Pancreas (tissue), 10 donors: ENCODE results near the gene CTSE. TPM values are rescaled to one million over a fixed set of nuclear protein-coding genes. Genes with fewer than 3 reads are reported as not detected.

Source experiments
- ATAC-seq, 4 donors: fragments of 200-7000 bp; cut with Tn5 transposase; one replicate each; pipeline versions ENCODE4 v1.8.0 to v1.9.1; 2020; ENCODE audit warnings: mild to moderate bottlenecking in 4 of 4, moderate library complexity in 4 of 4
- DNase-seq, 6 donors: peaks; one replicate each; pipeline ENCODE4 v3.0.0-alpha.2; 2020
- FAIRE-seq: peaks from 2 replicates; lab custom pipeline; 2012; peaks lifted over from hg19 to GRCh38; lab: Jason Lieb, UNC
- H3K27ac ChIP-seq, 4 donors: fragments of 200-600 bp; sonication (generic); 1 replicate in 3 of 4; 2 replicates in 1 of 4; pipeline versions ENCODE4 v1.5.0 to v1.8.0; 2020
- H3K27me3 ChIP-seq, 4 donors: fragments of 200-600 bp; one replicate each; pipeline ENCODE4 v1.8.0; 2021
- H3K36me3 ChIP-seq, 3 donors: fragments of 200-600 bp; sonication (generic) in 1 of 3; one replicate each; pipeline versions ENCODE4 v1.5.0 to v1.8.0; 2020 to 2021
- H3K4me1 ChIP-seq, 3 donors: fragments of 200-600 bp; one replicate each; pipeline ENCODE4 v1.8.0; 2021
- H3K4me3 ChIP-seq, 4 donors: fragments of 200-600 bp; sonication (generic) in 2 of 4; one replicate each; pipeline versions ENCODE4 v1.5.0 to v1.8.0; 2020 to 2021
- H3K9me3 ChIP-seq, 4 donors: fragments of 200-600 bp; one replicate each; pipeline ENCODE4 v1.8.0; 2021
- WGBS, 2 donors: extraction: QIAGEN DNeasy Blood & Tissue Kit; methylation state at CpG; one replicate each; pipeline ENCODE4 v1.1.7; 2013; 5-methylcytosine and 5-hydroxymethylcytosine counted together
- intact Hi-C, 3 donors: fragments of 100-400 bp; cut with DNase I; formaldehyde crosslinking; loops; one replicate each; pipeline versions ENCODE4 v1.11.1 to v1.14.2; 2022
- polyA plus RNA-seq, 2 donors: library from polyadenylated mRNA; stranded (reverse); fragments of 200-250 nt; gene quantifications; one replicate each; pipeline ENCODE4 v1.2.3, GENCODE V29; 2013
- total RNA-seq, 6 donors: library from RNA; stranded (reverse); fragmentation: NEBNext Ultra II Directional in 4 of 6; extraction: Animal tissue kit (Norgen Biotek cat#: 25700) in 4 of 6; gene quantifications; one replicate each; pipeline versions ENCODE4 v1.2.1 to v1.2.4, GENCODE V29; 2021 to 2023
- TF ChIP-seq, protein P1 (sequence below), 4 donors: fragments of 200-600 bp; sonication (generic) in 3 of 4; IDR thresholded peaks; one replicate each; pipeline versions ENCODE4 v1.5.0 to v1.8.0; 2021; ENCODE audit warnings: antibody characterized with exemption in 4 of 4
- donor health status: healthy with polysubstance abuse.
- donor health status: DM: no; HTN: no; CAD: no; lungs with moderate emphysema.
- donor health status: DM: no; HTN: no; CAD: no.
- donor health status: control.
- donor health status: control.
- donor health status: Bipolar disorder and iron deficiency.
- donor health status: DM: yes; HTN: yes; CAD: no.
- donor health status: DM: no; HTN: no; CAD: no.
- donor health status: DM: no; HTN: no; CAD: no.
- donor health status: DM: yes; HTN: yes; CAD: no.

The CTSE gene
- total and polyA plus RNA-seq, 8 donors = 0.51 to 42.4 (median 2.6) TPM

DNA sequence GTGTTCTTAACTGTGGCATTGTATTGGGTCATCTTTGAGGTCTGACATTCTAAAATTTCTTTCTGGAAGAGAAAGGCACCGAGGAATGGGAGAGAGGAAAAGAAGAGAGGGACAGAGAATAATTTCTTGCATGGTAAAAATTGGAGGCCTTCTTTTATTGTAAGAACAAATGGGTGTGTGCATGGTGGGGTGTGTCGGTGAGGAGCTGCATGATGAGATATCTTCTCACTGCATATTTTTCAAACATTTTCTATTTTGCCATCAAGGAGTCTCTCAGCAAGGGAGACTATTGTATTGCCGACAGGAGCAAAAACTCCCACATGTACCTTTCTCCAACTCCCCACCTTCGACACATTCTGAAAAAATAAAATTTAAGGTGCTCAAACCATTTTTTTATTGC lies 6.5 kb upstream of the CTSE start:
- Histone ChIP-seq H3K4me3 (no peak overlapping the region), H3K27me3 (no peaks in the 10 kb centered on the region), H3K36me3 (no peaks in the 10 kb centered on the region), H3K27ac (no peak overlapping the region), H3K4me1 (no peaks in the 10 kb centered on the region), H3K9me3 (no peaks in the 10 kb centered on the region)
- no peak for DNase-seq
- TF ChIP-seq, protein P1, sequence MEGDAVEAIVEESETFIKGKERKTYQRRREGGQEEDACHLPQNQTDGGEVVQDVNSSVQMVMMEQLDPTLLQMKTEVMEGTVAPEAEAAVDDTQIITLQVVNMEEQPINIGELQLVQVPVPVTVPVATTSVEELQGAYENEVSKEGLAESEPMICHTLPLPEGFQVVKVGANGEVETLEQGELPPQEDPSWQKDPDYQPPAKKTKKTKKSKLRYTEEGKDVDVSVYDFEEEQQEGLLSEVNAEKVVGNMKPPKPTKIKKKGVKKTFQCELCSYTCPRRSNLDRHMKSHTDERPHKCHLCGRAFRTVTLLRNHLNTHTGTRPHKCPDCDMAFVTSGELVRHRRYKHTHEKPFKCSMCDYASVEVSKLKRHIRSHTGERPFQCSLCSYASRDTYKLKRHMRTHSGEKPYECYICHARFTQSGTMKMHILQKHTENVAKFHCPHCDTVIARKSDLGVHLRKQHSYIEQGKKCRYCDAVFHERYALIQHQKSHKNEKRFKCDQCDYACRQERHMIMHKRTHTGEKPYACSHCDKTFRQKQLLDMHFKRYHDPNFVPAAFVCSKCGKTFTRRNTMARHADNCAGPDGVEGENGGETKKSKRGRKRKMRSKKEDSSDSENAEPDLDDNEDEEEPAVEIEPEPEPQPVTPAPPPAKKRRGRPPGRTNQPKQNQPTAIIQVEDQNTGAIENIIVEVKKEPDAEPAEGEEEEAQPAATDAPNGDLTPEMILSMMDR (IDR thresholded peaks at IDR 0.05) = no peak
- ATAC-seq = no peak
- no peak for FAIRE-seq
- 61 to 62% methylated on average over 4 of the region's 4 CpGs for WGBS, 2 donors
- intact Hi-C loops = no loop called here

DNA sequence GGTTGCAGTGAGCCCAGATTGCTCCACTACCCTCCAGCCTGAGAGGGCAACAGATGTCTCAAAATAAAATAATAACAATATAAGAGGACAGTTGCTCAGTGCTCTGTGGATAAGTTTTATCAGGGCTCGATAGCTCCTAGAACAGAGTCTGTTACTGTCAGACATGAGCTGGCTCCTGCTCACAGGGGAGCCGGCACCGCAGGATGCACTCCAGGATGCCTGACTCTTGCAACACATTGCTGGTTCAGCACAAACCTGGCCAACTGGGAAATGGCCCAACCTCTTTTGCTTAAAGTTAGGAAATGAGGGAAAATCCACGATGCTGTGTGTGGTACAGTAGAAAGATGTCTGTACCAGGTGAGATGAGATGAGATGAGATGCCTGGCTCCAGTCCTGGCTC lies 5.8 kb upstream of the CTSE start:
- no peaks in the 10 kb centered on the region for H3K4me1 ChIP-seq
- H3K27me3 ChIP-seq = no peaks in the 10 kb centered on the region
- no peaks in the 10 kb centered on the region for H3K9me3 ChIP-seq
- no peaks in the 10 kb centered on the region for H3K36me3 ChIP-seq
- FAIRE-seq = no peak
- no peak overlapping the region for H3K27ac ChIP-seq
- DNase-seq = no peak
- WGBS, 2 donors = 39 to 44% methylated on average over 4 of the region's 4 CpGs
- peak in 3 of 4 donors; percentile 45 to 67 (median 52) for ATAC-seq
- intact Hi-C loops = loop anchor here in 1 of 3 donors (5.0 kb wide), 1 partner anchor 78 kb away; no protein-coding TSS in a partner anchor
- H3K4me3 ChIP-seq = no peak overlapping the region
- TF ChIP-seq, protein P1 (IDR thresholded peaks at IDR 0.05) = no peak

DNA sequence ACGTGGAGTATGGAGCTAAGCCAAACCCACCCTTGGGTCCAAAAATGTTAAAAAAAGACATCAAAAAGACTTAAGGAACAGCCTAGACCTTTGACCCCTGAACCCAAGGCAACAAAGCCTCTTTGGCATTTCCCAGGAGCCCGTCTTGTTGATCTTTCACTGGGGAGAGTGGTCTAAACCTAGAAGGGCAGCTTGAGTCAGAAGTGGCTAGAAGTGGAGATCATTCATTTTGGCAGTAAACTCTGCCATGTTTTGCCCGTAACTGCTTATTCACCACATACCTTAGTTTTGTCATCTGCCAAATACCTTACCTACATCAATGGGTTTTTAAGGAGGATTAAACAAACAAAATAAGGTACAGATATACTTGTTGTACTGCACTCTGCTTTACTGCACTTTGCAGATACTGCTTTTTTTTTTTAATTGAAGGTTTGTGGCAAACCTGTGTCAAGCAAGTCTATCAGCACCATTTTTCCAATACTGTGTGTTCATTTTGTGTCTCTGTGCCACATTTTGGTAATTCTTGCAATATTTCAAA lies 1.7 kb upstream of the CTSE start:
- TF ChIP-seq, protein P1 (IDR thresholded peaks at IDR 0.05) = no peak
- 74 to 86% methylated on average over 3 of the region's 3 CpGs for WGBS, 2 donors
- H3K36me3 ChIP-seq = no peaks in the 10 kb centered on the region
- H3K9me3 ChIP-seq = no peaks in the 10 kb centered on the region
- no peak overlapping the region for H3K27ac ChIP-seq
- H3K4me1 ChIP-seq = no peaks in the 10 kb centered on the region
- no peak for ATAC-seq
- H3K4me3 ChIP-seq = no peak overlapping the region
- intact Hi-C loops = loop anchor here in 1 of 3 donors (5.0 kb wide), 1 partner anchor 82 kb away; no protein-coding TSS in a partner anchor
- DNase-seq = no peak
- no peak for FAIRE-seq
- H3K27me3 ChIP-seq = no peaks in the 10 kb centered on the region

DNA sequence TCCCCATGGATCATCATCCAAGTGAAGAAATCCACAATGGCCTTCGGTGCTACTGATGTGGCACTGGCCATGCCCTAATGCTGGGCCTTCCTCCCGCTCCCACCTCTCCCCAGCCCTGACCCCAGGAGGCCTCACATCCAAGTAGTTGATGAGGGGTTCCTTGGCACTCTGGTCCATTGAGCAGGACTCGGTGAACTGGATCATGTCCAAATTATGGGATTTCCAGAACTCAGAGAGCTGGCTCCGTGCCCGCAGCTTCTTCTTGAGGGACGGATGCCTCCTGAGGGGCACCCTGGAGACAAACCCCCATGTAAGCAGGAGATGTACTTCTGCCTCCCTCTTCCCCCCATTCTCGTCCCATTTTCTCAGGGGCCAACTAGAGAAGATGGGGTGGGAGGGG lies 929 bp downstream of the CTSE start:
- no peak overlapping the region for H3K4me3 ChIP-seq
- H3K4me1 ChIP-seq = no peaks in the 10 kb centered on the region
- H3K9me3 ChIP-seq = no peaks in the 10 kb centered on the region
- DNase-seq = no peak
- H3K27ac ChIP-seq = no peak overlapping the region
- no peak for ATAC-seq
- H3K27me3 ChIP-seq = no peaks in the 10 kb centered on the region
- WGBS, 2 donors = 81 to 85% methylated on average over 7 of the region's 7 CpGs
- no peak for FAIRE-seq
- intact Hi-C loops = no loop called here
- TF ChIP-seq, protein P1 (IDR thresholded peaks at IDR 0.05) = no peak
- H3K36me3 ChIP-seq = no peaks in the 10 kb centered on the region

DNA sequence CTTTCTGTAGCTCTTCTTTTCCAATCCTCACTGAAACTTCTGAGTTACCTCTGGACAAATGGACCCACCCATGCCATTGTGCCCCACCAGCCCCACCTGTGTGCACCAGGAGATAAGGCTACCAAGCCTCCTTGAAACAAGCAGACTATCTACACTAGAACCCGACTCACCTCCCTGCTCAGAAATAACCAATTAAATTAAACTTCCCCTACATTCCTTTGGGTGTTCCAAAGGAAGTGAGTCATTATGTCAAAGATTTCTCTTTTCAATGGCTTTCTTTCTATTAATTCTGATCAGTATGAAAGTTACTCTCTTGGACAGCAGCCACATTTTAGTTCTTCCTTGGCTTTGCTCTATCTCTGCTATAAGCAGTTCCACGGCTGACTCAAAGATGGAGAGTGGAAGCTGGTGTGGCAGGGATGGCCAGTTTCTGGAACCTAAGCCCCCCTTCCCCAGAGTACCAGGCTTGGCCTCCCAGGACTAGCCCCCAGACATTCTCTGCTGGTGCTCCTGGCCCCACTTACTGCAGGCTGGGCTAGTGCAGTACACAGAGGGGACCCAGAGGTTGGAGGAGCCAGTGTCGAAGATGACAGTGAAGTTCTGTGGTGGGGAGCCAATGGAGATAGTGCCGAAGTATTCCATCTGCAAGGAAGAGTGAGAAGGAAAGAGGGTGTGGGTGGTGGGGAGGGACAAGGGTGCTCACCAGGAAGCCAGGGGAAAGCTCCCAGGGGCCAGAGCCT lies 1.9 kb downstream of the CTSE start:
- Histone ChIP-seq H3K4me3 (no peak overlapping the region), H3K4me1 (no peaks in the 10 kb centered on the region), H3K36me3 (no peaks in the 10 kb centered on the region), H3K27ac (peak overlapping the region in 1 of 4 donors; percentile 8), H3K27me3 (no peaks in the 10 kb centered on the region), H3K9me3 (no peaks in the 10 kb centered on the region)
- intact Hi-C loops = no loop called here
- TF ChIP-seq, protein P1 (IDR thresholded peaks at IDR 0.05) = no peak
- peak in 3 of 4 donors; percentile 34 to 53 (median 38) for ATAC-seq
- DNase-seq = no peak
- WGBS, 2 donors = 74 to 81% methylated on average over 4 of the region's 4 CpGs
- FAIRE-seq = no peak
